Neural progenitor cell (in vitro differentiated cells): ENCODE data around the gene ZNF732. TPM values are rescaled to one million over a fixed set of nuclear protein-coding genes. Genes with fewer than 3 reads are reported as not detected.

Experiments
- DNase-seq: peaks from one replicate; pipeline ENCODE4 v3.0.0-alpha.2; 2016; ENCODE audit warnings: low spot score
- H2AFZ ChIP-seq: fragments of 200-600 bp; sonication (generic); replicated peaks from 2 replicates; pipeline ENCODE4 v1.6.1; 2016; ENCODE audit warnings: antibody characterized with exemption
- H3F3A ChIP-seq: fragments of 200-600 bp; sonication (generic); 2 replicates; pipeline ENCODE4 v1.6.1; 2016; ENCODE audit warnings: antibody characterized with exemption, low read depth
- H3K27ac ChIP-seq: fragments of 200-600 bp; sonication (generic); 2 replicates; pipeline ENCODE4 v1.5.1; 2016; ENCODE audit warnings: mild to moderate bottlenecking
- H3K27me3 ChIP-seq: fragments of 200-600 bp; sonication (generic); 2 replicates; pipeline ENCODE4 v1.6.1; 2016; ENCODE audit warnings: mild to moderate bottlenecking, moderate library complexity
- H3K36me3 ChIP-seq: fragments of 200-600 bp; sonication (generic); 2 replicates; pipeline ENCODE4 v1.5.1; 2016
- H3K4me1 ChIP-seq: fragments of 200-600 bp; sonication (generic); 2 replicates; pipeline ENCODE4 v1.6.1; 2016; ENCODE audit warnings: mixed run types
- H3K4me2 ChIP-seq: fragments of 200-600 bp; sonication (generic); 2 replicates; pipeline ENCODE4 v1.6.1; 2016
- H3K4me3 ChIP-seq: fragments of 200-600 bp; sonication (generic); 2 replicates; pipeline ENCODE4 v1.5.1; 2016
- H3K79me2 ChIP-seq: fragments of 200-600 bp; sonication (generic); 2 replicates; pipeline ENCODE4 v1.6.1; 2016; ENCODE audit warnings: low read depth
- H3K9ac ChIP-seq: fragments of 200-600 bp; sonication (generic); 2 replicates; pipeline ENCODE4 v1.6.1; 2016
- H3K9me3 ChIP-seq: fragments of 200-600 bp; sonication (generic); 2 replicates; pipeline ENCODE4 v1.5.1; 2016; ENCODE audit warnings: low read depth
- H4K20me1 ChIP-seq: fragments of 200-600 bp; sonication (generic); 2 replicates; pipeline ENCODE4 v1.6.1; 2016; ENCODE audit warnings: low read depth
- H3K27ac Mint-ChIP-seq: 3 replicates; pipeline ENCODE4 v1.8.0; 2021; ENCODE audit warnings: mixed read lengths
- H3K27me3 Mint-ChIP-seq: 2 replicates; pipeline ENCODE4 v1.8.0; 2022; ENCODE audit warnings: low read depth, mild to moderate bottlenecking, inconsistent platforms, moderate library complexity, mixed read lengths; ENCODE audit not compliant: insufficient read depth
- H3K36me3 Mint-ChIP-seq: 3 replicates; pipeline ENCODE4 v1.8.0; 2021; ENCODE audit warnings: mixed read lengths
- H3K4me1 Mint-ChIP-seq: 3 replicates; pipeline ENCODE4 v1.8.0; 2021; ENCODE audit warnings: mixed read lengths
- H3K4me3 Mint-ChIP-seq: 3 replicates; pipeline ENCODE4 v1.8.0; 2021; ENCODE audit warnings: mild to moderate bottlenecking, moderate library complexity, mixed read lengths
- H3K9me3 Mint-ChIP-seq: 3 replicates; pipeline ENCODE4 v1.8.0; 2020; ENCODE audit warnings: mixed read lengths
- EZH2 ChIP-seq: fragments of 200-600 bp; sonication (generic); IDR thresholded peaks from 2 replicates; pipeline ENCODE4 v1.6.1; 2017; ENCODE audit warnings: antibody characterized with exemption, mild to moderate bottlenecking, moderate library complexity
- EZH2phosphoT487 ChIP-seq: fragments of 200-600 bp; sonication (generic); IDR thresholded peaks from 2 replicates; pipeline ENCODE4 v1.6.1; 2017; ENCODE audit warnings: antibody characterized with exemption
- total RNA-seq: library from RNA; depleted of rRNA; stranded (reverse); fragments of >200 nt; gene quantifications from 2 replicates; pipeline ENCODE4 v1.2.3, GENCODE V29; 2015; ENCODE audit warnings: low replicate concordance
- TF ChIP-seq, protein P1 (sequence below): fragments of 200-600 bp; sonication (generic); IDR thresholded peaks from 2 replicates; pipeline ENCODE4 v1.5.1; 2017; ENCODE audit warnings: antibody characterized with exemption, mild to moderate bottlenecking

Gene ZNF732
- total RNA-seq = not detected in 2 replicates

DNA sequence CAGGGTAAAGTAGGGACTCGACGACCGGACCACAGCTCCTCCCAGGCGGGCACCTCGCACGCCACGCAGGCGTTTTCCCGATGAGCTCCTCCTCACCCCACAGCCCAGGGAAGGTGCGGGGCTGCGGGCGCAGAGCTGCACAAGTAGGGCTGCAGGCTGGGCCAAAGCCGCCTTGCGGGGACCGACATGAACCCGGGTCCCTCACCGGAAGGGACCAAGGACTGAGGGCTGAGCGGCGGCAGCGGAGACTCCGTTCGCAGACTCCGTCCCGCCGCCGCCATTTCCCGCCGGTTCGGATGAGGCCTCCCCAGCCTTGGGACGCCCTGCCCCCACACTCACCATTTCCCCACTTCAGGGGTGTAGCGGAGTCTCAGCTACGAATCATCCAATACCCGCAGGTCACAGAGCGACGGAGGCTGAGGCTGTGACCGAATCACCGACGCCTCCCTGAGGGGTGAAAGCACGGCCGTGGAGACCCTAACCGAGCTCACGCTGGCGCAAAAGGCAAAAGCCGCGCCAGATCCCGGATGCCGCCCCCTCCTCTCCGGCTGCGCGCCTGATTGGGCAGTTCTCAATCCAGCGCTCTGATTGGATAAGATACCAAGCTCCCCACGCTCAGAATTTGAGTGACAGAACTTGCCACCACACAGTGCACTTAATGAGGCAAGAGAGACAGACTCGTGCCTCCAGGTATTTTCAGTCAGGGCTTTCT, at the start of gene ZNF732:
Gene ZNF732, minus strand, starts transcription at position 506 of the 712 bp plus-strand sequence. Its CDS starts 164 bp downstream, at position 342.
- Histone ChIP-seq H4K20me1 (no peaks in the 10 kb centered on the region), H3K4me1 (no peaks in the 10 kb centered on the region), H3K4me2 (no peak within 1 kb of the TSS), H3K4me3 (no peak within 1 kb of the TSS), H3K27me3 (no peaks in the 10 kb centered on the region), H3K9ac (no peak within 1 kb of the TSS), H3K27ac (no peak within 1 kb of the TSS), H3F3A (no peaks in the 10 kb centered on the region), H3K79me2 (no peaks in the 10 kb centered on the region), H2AFZ (no peak within 1 kb of the TSS), H3K9me3 (no peaks in the 10 kb centered on the region), H3K36me3 (no peaks in the 10 kb centered on the region)
- peak within 1 kb of the TSS; percentile 53 for H3K4me3 Mint-ChIP-seq
- H3K36me3 Mint-ChIP-seq = peaks cover 4% of the 10 kb centered on the region
- TF ChIP-seq, protein P1, sequence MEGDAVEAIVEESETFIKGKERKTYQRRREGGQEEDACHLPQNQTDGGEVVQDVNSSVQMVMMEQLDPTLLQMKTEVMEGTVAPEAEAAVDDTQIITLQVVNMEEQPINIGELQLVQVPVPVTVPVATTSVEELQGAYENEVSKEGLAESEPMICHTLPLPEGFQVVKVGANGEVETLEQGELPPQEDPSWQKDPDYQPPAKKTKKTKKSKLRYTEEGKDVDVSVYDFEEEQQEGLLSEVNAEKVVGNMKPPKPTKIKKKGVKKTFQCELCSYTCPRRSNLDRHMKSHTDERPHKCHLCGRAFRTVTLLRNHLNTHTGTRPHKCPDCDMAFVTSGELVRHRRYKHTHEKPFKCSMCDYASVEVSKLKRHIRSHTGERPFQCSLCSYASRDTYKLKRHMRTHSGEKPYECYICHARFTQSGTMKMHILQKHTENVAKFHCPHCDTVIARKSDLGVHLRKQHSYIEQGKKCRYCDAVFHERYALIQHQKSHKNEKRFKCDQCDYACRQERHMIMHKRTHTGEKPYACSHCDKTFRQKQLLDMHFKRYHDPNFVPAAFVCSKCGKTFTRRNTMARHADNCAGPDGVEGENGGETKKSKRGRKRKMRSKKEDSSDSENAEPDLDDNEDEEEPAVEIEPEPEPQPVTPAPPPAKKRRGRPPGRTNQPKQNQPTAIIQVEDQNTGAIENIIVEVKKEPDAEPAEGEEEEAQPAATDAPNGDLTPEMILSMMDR = no peak
- TF ChIP-seq EZH2 (no peak), EZH2phosphoT487 (no peak)
- no peak within 1 kb of the TSS for H3K27ac Mint-ChIP-seq
- peaks cover 38% of the 10 kb centered on the region for H3K9me3 Mint-ChIP-seq
- H3K27me3 Mint-ChIP-seq = peaks cover 5% of the 10 kb centered on the region
- DNase-seq = no peak
- H3K4me1 Mint-ChIP-seq = no peaks in the 10 kb centered on the region

DNA sequence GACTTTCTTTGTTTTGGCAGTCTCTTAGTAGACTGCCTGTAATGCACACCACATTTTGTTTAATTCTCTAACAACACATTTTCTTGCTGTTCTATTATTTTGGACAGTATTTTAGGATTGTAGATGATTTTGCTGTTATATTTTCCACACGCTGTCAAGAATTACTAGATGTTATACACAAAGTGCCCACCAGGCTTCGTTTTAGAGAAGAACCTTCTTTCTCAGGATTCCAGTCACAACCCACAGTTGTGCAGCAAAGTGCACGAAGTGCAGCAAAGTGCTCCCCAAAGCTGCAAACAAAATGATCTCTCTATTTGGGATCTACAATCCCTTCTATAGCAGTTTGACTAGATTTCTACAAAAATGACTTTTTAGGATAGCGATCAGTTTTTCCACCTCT, 34.7 kb upstream of the ZNF732 start:
- Histone ChIP-seq H3K79me2 (peaks cover 64% of the 10 kb centered on the region), H3K36me3 (peaks cover 9% of the 10 kb centered on the region), H3K4me3 (no peak overlapping the region), H4K20me1 (peaks cover 10% of the 10 kb centered on the region), H3K9me3 (peaks cover 4% of the 10 kb centered on the region), H2AFZ (no peak overlapping the region), H3F3A (peaks cover 3% of the 10 kb centered on the region), H3K27ac (no peak overlapping the region), H3K9ac (no peak overlapping the region), H3K27me3 (peaks cover 19% of the 10 kb centered on the region), H3K4me2 (no peak overlapping the region), H3K4me1 (no peaks in the 10 kb centered on the region)
- peaks cover 8% of the 10 kb centered on the region for H3K4me1 Mint-ChIP-seq
- peak overlapping the region; percentile 44 for H3K4me3 Mint-ChIP-seq
- peaks cover 11% of the 10 kb centered on the region for H3K27me3 Mint-ChIP-seq
- DNase-seq = peak; percentile 8
- peaks cover 63% of the 10 kb centered on the region for H3K36me3 Mint-ChIP-seq
- H3K9me3 Mint-ChIP-seq = peaks cover 83% of the 10 kb centered on the region
- TF ChIP-seq EZH2phosphoT487 = no peak
- no peak for TF ChIP-seq EZH2
- TF ChIP-seq, protein P1 = peak; percentile 45
- no peak overlapping the region for H3K27ac Mint-ChIP-seq

DNA sequence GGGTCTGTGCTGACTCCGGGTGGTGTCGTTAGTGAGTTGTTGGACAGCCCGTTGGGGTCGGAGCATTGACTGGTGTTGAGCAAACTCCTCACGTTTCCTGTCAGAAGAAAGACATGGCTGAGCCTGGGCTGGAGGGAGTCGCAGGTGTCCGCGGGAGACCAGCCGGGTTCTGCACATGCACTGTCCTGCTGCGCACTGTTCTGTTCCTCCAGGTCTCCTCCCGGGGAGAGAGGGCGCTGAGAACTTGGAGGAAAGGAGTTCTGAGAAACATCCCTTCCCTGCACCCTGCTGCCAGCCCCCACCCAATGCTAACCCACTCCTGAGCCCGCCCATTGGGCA, 33.5 kb upstream of the ZNF732 start:
- no peak overlapping the region for H3K27ac Mint-ChIP-seq
- H4K20me1 ChIP-seq = peaks cover 10% of the 10 kb centered on the region
- peak overlapping the region; percentile 84 for H3K4me3 ChIP-seq
- H3K9me3 Mint-ChIP-seq = peaks cover 81% of the 10 kb centered on the region
- peaks cover 56% of the 10 kb centered on the region for H3K79me2 ChIP-seq
- H3K36me3 ChIP-seq = peaks cover under 1% of the 10 kb centered on the region
- peaks cover 24% of the 10 kb centered on the region for H3K27me3 ChIP-seq
- peak; percentile 9 for DNase-seq
- peaks cover 54% of the 10 kb centered on the region for H3K36me3 Mint-ChIP-seq
- H2AFZ ChIP-seq = no peak overlapping the region
- peaks cover 8% of the 10 kb centered on the region for H3K4me1 Mint-ChIP-seq
- H3K9ac ChIP-seq = peak overlapping the region; percentile 75
- no peak overlapping the region for H3K27ac ChIP-seq
- peaks cover 4% of the 10 kb centered on the region for H3K9me3 ChIP-seq
- peaks cover 3% of the 10 kb centered on the region for H3F3A ChIP-seq
- H3K4me2 ChIP-seq = peak overlapping the region; percentile 98
- H3K4me3 Mint-ChIP-seq = peak overlapping the region; percentile 98
- H3K27me3 Mint-ChIP-seq = peaks cover 14% of the 10 kb centered on the region
- H3K4me1 ChIP-seq = no peaks in the 10 kb centered on the region
- TF ChIP-seq, protein P1 = no peak
- no peak for TF ChIP-seq EZH2
- TF ChIP-seq EZH2phosphoT487 = no peak
